HUES6 (cell line): Measurements from ENCODE around the gene NDUFAF2.
A peak's percentile ranks its signal among the peaks of the same experiment; 100 is the strongest.

Experiments used
- H3K27ac ChIP-seq: 2 replicates; pipeline ENCODE4 v1.7.0; 2013; ENCODE audit warnings: low read depth, mild to moderate bottlenecking, low read length, inconsistent platforms
- H3K27me3 ChIP-seq: 2 replicates; pipeline ENCODE4 v1.6.1; 2013; ENCODE audit warnings: low read length; ENCODE audit not compliant: control insufficient read depth, insufficient read depth
- H3K36me3 ChIP-seq: 2 replicates; pipeline ENCODE4 v1.6.1; 2013; ENCODE audit warnings: low read length; ENCODE audit not compliant: control insufficient read depth, insufficient read depth
- H3K4me1 ChIP-seq: 2 replicates; pipeline ENCODE4 v1.6.1; 2013; ENCODE audit warnings: low read length; ENCODE audit not compliant: control insufficient read depth, insufficient read depth
- H3K4me3 ChIP-seq: 2 replicates; pipeline ENCODE4 v1.5.1; 2013; ENCODE audit warnings: low read depth, low read length
- H3K9ac ChIP-seq: one replicate; pipeline ENCODE4 v1.6.1; 2013; ENCODE audit warnings: mild to moderate bottlenecking, low read length
- H3K9me3 ChIP-seq: 2 replicates; pipeline ENCODE4 v1.6.1; 2013; ENCODE audit warnings: low read depth, low read length; ENCODE audit not compliant: control insufficient read depth, insufficient read depth

NDUFAF2 gene

GRCh38 chr5:61148515-61148914, 203.5 kb downstream of the NDUFAF2 start:
- Histone ChIP-seq H3K27me3 (no peaks in the 10 kb centered on the region), H3K9me3 (no peaks in the 10 kb centered on the region), H3K36me3 (no peaks in the 10 kb centered on the region), H3K4me3 (no peak overlapping the region), H3K27ac (no peak overlapping the region), H3K9ac (no peak overlapping the region), H3K4me1 (no peaks in the 10 kb centered on the region)

DNA sequence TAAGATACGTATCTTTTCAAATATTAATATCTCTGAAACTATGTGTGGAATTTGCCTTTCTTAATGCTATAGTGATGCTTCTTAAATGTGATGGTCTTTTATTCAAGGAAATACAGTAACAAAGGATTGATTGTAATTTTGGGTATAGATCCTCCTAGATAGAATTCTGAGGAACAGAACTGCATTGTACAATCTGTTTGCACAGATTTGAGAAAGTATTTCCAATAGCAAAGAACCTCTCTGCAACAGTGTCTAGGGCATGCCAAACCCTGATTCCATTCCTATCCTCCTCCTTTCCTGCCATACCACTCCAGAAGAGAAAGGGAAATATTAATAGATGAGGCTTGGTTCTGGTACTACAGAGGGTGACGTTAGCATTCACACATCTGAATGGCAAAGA, 206.9 kb downstream of the NDUFAF2 start:
- peaks cover 2% of the 10 kb centered on the region; the same call in 1 of the 2 replicates for H3K36me3 ChIP-seq
- no peaks in the 10 kb centered on the region for H3K9me3 ChIP-seq
- H3K27ac ChIP-seq, result no peak overlapping the region
- H3K4me3 ChIP-seq, result no peak overlapping the region
- H3K9ac ChIP-seq, result no peak overlapping the region
- H3K4me1 ChIP-seq, result no peaks in the 10 kb centered on the region
- H3K27me3 ChIP-seq, result no peaks in the 10 kb centered on the region

GRCh38 chr5:61159070-61159469, 214.1 kb downstream of the NDUFAF2 start:
- H3K9me3 ChIP-seq, result peaks cover 3% of the 10 kb centered on the region
- peaks cover 8% of the 10 kb centered on the region; the same call in 1 of the 2 replicates for H3K4me1 ChIP-seq
- no peak overlapping the region for H3K27ac ChIP-seq
- H3K4me3 ChIP-seq, result no peak overlapping the region
- peaks cover 40% of the 10 kb centered on the region for H3K36me3 ChIP-seq
- no peak overlapping the region for H3K9ac ChIP-seq
- no peaks in the 10 kb centered on the region for H3K27me3 ChIP-seq

GRCh38 chr5:61159836-61160235, 214.8 kb downstream of the NDUFAF2 start:
- H3K27ac ChIP-seq, result no peak overlapping the region
- H3K4me3 ChIP-seq, result no peak overlapping the region
- H3K9me3 ChIP-seq, result peaks cover 7% of the 10 kb centered on the region
- H3K4me1 ChIP-seq, result peaks cover 8% of the 10 kb centered on the region; the same call in 1 of the 2 replicates
- no peaks in the 10 kb centered on the region for H3K27me3 ChIP-seq
- peaks cover 43% of the 10 kb centered on the region for H3K36me3 ChIP-seq
- H3K9ac ChIP-seq, result no peak overlapping the region

DNA sequence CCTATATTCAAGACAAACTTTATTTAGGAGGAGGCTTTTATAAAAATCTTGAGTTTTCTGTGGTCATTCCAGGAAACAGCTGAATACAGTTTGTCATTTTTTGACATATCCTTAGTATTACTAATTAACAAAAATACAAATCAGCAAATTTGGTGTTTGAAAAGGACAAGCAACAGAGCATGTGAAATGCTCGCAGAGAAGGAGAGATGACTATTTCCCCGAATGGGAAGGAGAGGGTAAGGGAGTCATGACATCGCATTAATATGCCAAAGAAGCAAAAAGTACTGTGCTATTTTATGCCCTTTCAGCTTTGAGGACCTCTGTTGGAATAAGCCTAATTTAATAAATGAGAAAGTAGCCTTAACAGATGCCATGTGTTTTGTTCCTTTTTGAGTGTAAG, 215.5 kb downstream of the NDUFAF2 start:
- peak overlapping the region; percentile 97; the same call in 1 of the 2 replicates for H3K4me3 ChIP-seq
- H3K9ac ChIP-seq, result no peak overlapping the region
- no peaks in the 10 kb centered on the region for H3K27me3 ChIP-seq
- no peak overlapping the region for H3K27ac ChIP-seq
- peaks cover 13% of the 10 kb centered on the region; the same call in 1 of the 2 replicates for H3K4me1 ChIP-seq
- peaks cover 43% of the 10 kb centered on the region for H3K36me3 ChIP-seq
- H3K9me3 ChIP-seq, result peaks cover 7% of the 10 kb centered on the region

GRCh38 chr5:61162010-61162831, 217.2 kb downstream of the NDUFAF2 start, which contains the start of gene SMIM15:
TSS of gene SMIM15 (minus strand) at chr5:61162468. CDS start at chr5:61160171, 2,297 bp downstream.
- Histone ChIP-seq H3K4me3 (peak within 1 kb of the TSS; percentile 97), H3K4me1 (peaks cover 14% of the 10 kb centered on the region; the same call in 1 of the 2 replicates), H3K27me3 (no peaks in the 10 kb centered on the region), H3K9ac (peak within 1 kb of the TSS; percentile 91), H3K27ac (peak within 1 kb of the TSS; percentile 91), H3K9me3 (peaks cover 7% of the 10 kb centered on the region), H3K36me3 (peaks cover 41% of the 10 kb centered on the region)

- H3K9ac ChIP-seq, result peak overlapping the region; percentile 91
- peak overlapping the region; percentile 97 for H3K4me3 ChIP-seq
- peaks cover 14% of the 10 kb centered on the region; the same call in 1 of the 2 replicates for H3K4me1 ChIP-seq
- H3K27ac ChIP-seq, result peak overlapping the region; percentile 91
- H3K9me3 ChIP-seq, result peaks cover 7% of the 10 kb centered on the region
- no peaks in the 10 kb centered on the region for H3K27me3 ChIP-seq
- H3K36me3 ChIP-seq, result peaks cover 35% of the 10 kb centered on the region
These were observed 218.0 kb downstream of the NDUFAF2 start for GRCh38 chr5:61162832-61163567.

- peaks cover 14% of the 10 kb centered on the region; the same call in 1 of the 2 replicates for H3K4me1 ChIP-seq
- H3K9me3 ChIP-seq, result peaks cover 7% of the 10 kb centered on the region
- H3K9ac ChIP-seq, result no peak overlapping the region
- no peaks in the 10 kb centered on the region for H3K27me3 ChIP-seq
- no peak overlapping the region for H3K27ac ChIP-seq
- H3K36me3 ChIP-seq, result peaks cover 27% of the 10 kb centered on the region
- peak overlapping the region; percentile 97 for H3K4me3 ChIP-seq
These were observed 218.9 kb downstream of the NDUFAF2 start for GRCh38 chr5:61163905-61164304.

- Histone ChIP-seq H3K27me3 (no peaks in the 10 kb centered on the region), H3K9me3 (peaks cover 7% of the 10 kb centered on the region), H3K4me1 (peaks cover 19% of the 10 kb centered on the region; the same call in 1 of the 2 replicates), H3K9ac (no peak overlapping the region), H3K36me3 (peaks cover 4% of the 10 kb centered on the region), H3K4me3 (no peak overlapping the region), H3K27ac (no peak overlapping the region)
These were observed 222.4 kb downstream of the NDUFAF2 start for GRCh38 chr5:61167382-61167781.

DNA sequence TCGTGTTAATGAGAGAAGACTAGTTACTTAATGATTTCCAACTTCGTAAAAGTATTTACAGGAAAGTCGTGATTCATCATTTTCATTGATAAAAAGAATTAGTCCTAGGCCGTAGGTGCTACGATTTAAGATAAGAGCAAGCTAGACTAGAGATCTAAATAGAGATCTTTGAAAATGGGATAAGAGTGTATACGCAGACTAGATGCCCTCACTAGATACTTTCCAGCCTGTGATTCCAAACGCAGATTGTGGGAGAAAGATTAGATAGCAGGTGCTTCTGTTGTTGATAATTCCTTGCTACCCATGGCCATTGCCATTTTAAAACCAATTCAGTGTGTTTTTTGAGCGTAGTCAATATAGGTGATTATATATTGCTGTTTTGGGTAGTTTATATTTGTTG, 223.9 kb downstream of the NDUFAF2 start:
- Histone ChIP-seq H3K27ac (no peak overlapping the region), H3K4me1 (peaks cover 12% of the 10 kb centered on the region; the same call in 1 of the 2 replicates), H3K27me3 (no peaks in the 10 kb centered on the region), H3K9me3 (peaks cover 5% of the 10 kb centered on the region), H3K36me3 (peaks cover 4% of the 10 kb centered on the region), H3K4me3 (no peak overlapping the region), H3K9ac (no peak overlapping the region)

GRCh38 chr5:61171479-61171878, 226.5 kb downstream of the NDUFAF2 start:
- Histone ChIP-seq H3K36me3 (no peaks in the 10 kb centered on the region), H3K27ac (no peak overlapping the region), H3K4me3 (no peak overlapping the region), H3K9ac (no peak overlapping the region), H3K27me3 (no peaks in the 10 kb centered on the region), H3K9me3 (no peaks in the 10 kb centered on the region), H3K4me1 (peaks cover 6% of the 10 kb centered on the region; the same call in 1 of the 2 replicates)
